GM21786 (cell line): ENCODE results near the gene GNB5.
A peak's percentile ranks its signal among the peaks of the same experiment; 100 is the strongest.

Experiments used
- ATAC-seq: cut with Tn5 transposase; IDR thresholded peaks from one replicate; pipeline ENCODE4 v1.9.1; 2021; ENCODE audit not compliant: unreplicated experiment

The GNB5 gene

GRCh38 chr15:52208306-52208946, 17.2 kb upstream of the GNB5 start:
- ATAC-seq, result peak; percentile 55

- no peak for ATAC-seq
These were observed 16.0 kb upstream of the GNB5 start for GRCh38 chr15:52207191-52207590.

- no peak for ATAC-seq
These were observed 15.3 kb upstream of the GNB5 start for GRCh38 chr15:52206446-52206845.

- ATAC-seq, result no peak
These were observed 13.5 kb upstream of the GNB5 start for GRCh38 chr15:52204657-52205056.

GRCh38 chr15:52200831-52201365, 9.7 kb upstream of the GNB5 start:
- no peak for ATAC-seq

GRCh38 chr15:52199271-52199670, 8.1 kb upstream of the GNB5 start:
- no peak for ATAC-seq

- no peak for ATAC-seq
These were observed 5.7 kb upstream of the GNB5 start for GRCh38 chr15:52196891-52197290.

- ATAC-seq, result no peak
These were observed 2.6 kb upstream of the GNB5 start for GRCh38 chr15:52193791-52194190.

- no peak for ATAC-seq
These were observed 2.1 kb upstream of the GNB5 start for GRCh38 chr15:52193321-52193720.

GRCh38 chr15:52186651-52187486, 4.3 kb downstream of the GNB5 start:
- no peak for ATAC-seq

- no peak for ATAC-seq
These were observed 6.0 kb downstream of the GNB5 start for GRCh38 chr15:52185151-52185561.

GRCh38 chr15:52184721-52185120, 6.5 kb downstream of the GNB5 start:
- no peak for ATAC-seq

- no peak for ATAC-seq
These were observed 7.5 kb downstream of the GNB5 start for GRCh38 chr15:52183562-52184173.

- ATAC-seq, result no peak
These were observed 9.0 kb downstream of the GNB5 start for GRCh38 chr15:52181938-52182780.

- ATAC-seq, result no peak
These were observed 10.2 kb downstream of the GNB5 start for GRCh38 chr15:52180851-52181450.

GRCh38 chr15:52180196-52180835, 10.9 kb downstream of the GNB5 start:
- peak; percentile 25 for ATAC-seq

- peak; percentile 79 for ATAC-seq
These were observed 11.7 kb downstream of the GNB5 start for GRCh38 chr15:52179278-52180195.

- no peak for ATAC-seq
These were observed 12.4 kb downstream of the GNB5 start for GRCh38 chr15:52178765-52179164.

GRCh38 chr15:52172869-52173268, 18.3 kb downstream of the GNB5 start:
- ATAC-seq, result no peak
